ENCODE results near the gene ONECUT3. TPM values are rescaled to one million over a fixed set of nuclear protein-coding genes. Genes with fewer than 3 reads are reported as not detected.

Gene ONECUT3
- total and polyA plus RNA-seq, 2 donors from 2014 or later = not detected

DNA sequence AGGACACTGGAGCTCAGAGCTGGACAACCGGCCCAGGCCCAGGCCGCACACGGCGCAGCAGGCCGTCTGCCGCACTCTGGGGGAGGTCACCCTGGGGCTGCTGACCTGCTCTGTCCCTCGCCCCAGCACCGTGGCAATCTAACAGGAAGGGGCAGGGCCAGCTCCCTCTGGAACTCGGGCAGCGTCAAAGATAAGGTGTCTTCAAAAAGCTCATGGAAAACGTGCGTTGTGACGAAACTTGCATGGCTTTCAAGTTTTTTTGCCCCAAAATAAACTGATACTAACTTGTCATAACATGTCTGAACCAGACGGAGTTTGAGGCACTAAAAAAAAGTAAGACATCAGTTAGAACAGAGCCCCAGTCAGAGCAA lies 70.9 kb downstream of the ONECUT3 start:
- H3K27ac ChIP-seq (ENCODE audit: low read depth in 2 of 2, low read length in 2 of 2) = no peak overlapping the region
- H3K9ac ChIP-seq (ENCODE audit: low read length in 3 of 3) = no peak overlapping the region
- H3K4me1 ChIP-seq (ENCODE audit: control insufficient read depth in 2 of 3, insufficient read depth in 2 of 3, low read depth in 1 of 3, low read length in 3 of 3) = peaks cover 0 to 8% (median 3%) of the 10 kb centered on the region in 3 donors
- H3K27me3 ChIP-seq (ENCODE audit: control insufficient read depth, insufficient read depth, low read length) = no peaks in the 10 kb centered on the region
- no peak for FAIRE-seq
- no peak overlapping the region for H3K4me3 ChIP-seq (ENCODE audit: low read length in 3 of 3)
- H3K36me3 ChIP-seq (ENCODE audit: control insufficient read depth in 2 of 3, insufficient read depth in 3 of 3, low read length in 3 of 3) = peaks cover 0 to 8% (median 5%) of the 10 kb centered on the region in 3 donors
- TF ChIP-seq CTCF (IDR thresholded peaks at IDR 0.05; ENCODE audit: borderline replicate concordance, extremely low read depth, insufficient read depth) = no peak
- no peak for DNase-seq
- intact Hi-C loops (cut with DNase I) = no loop called here
- H3K9me3 ChIP-seq (ENCODE audit: control insufficient read depth in 2 of 3, insufficient read depth in 1 of 3, low read length in 3 of 3) = no peaks in the 10 kb centered on the region

GRCh38 chr19:1825909-1826556 lies 72.7 kb downstream of the ONECUT3 start:
- peak; percentile 90 for TF ChIP-seq CTCF (IDR thresholded peaks at IDR 0.05; ENCODE audit: borderline replicate concordance, extremely low read depth, insufficient read depth)
- Histone ChIP-seq H3K9ac (ENCODE audit: low read length in 3 of 3) (peak overlapping the region in 1 of 3 donors; percentile 61), H3K36me3 (ENCODE audit: control insufficient read depth in 2 of 3, insufficient read depth in 3 of 3, low read length in 3 of 3) (peaks cover 0 to 7% (median 5%) of the 10 kb centered on the region in 3 donors), H3K9me3 (ENCODE audit: control insufficient read depth in 2 of 3, insufficient read depth in 1 of 3, low read length in 3 of 3) (no peaks in the 10 kb centered on the region), H3K27ac (ENCODE audit: low read depth in 2 of 2, low read length in 2 of 2) (peak overlapping the region in 1 of 2 donors; percentile 45), H3K27me3 (ENCODE audit: control insufficient read depth, insufficient read depth, low read length) (no peaks in the 10 kb centered on the region), H3K4me3 (ENCODE audit: low read length in 3 of 3) (peak overlapping the region in 1 of 3 donors; percentile 54), H3K4me1 (ENCODE audit: control insufficient read depth in 2 of 3, insufficient read depth in 2 of 3, low read depth in 1 of 3, low read length in 3 of 3) (peaks cover 0 to 8% (median 3%) of the 10 kb centered on the region in 3 donors)
- intact Hi-C loops (cut with DNase I) = no loop called here
- peak in 4 of 5 donors; percentile 88 to 93 (median 92) for DNase-seq
- no peak for FAIRE-seq

GRCh38 chr19:1826557-1827521 lies 73.5 kb downstream of the ONECUT3 start:
- peak in 4 of 5 donors; percentile 83 to 92 (median 86) for DNase-seq
- Histone ChIP-seq H3K9me3 (ENCODE audit: control insufficient read depth in 2 of 3, insufficient read depth in 1 of 3, low read length in 3 of 3) (no peaks in the 10 kb centered on the region), H3K27ac (ENCODE audit: low read depth in 2 of 2, low read length in 2 of 2) (peak overlapping the region; percentile 45 to 71), H3K9ac (ENCODE audit: low read length in 3 of 3) (peak overlapping the region in 1 of 3 donors; percentile 61), H3K27me3 (ENCODE audit: control insufficient read depth, insufficient read depth, low read length) (no peaks in the 10 kb centered on the region), H3K4me3 (ENCODE audit: low read length in 3 of 3) (peak overlapping the region in 2 of 3 donors; percentile 20 to 54), H3K36me3 (ENCODE audit: control insufficient read depth in 2 of 3, insufficient read depth in 3 of 3, low read length in 3 of 3) (peaks cover 0 to 5% (median 5%) of the 10 kb centered on the region in 3 donors), H3K4me1 (ENCODE audit: control insufficient read depth in 2 of 3, insufficient read depth in 2 of 3, low read depth in 1 of 3, low read length in 3 of 3) (peaks cover 0 to 8% (median 3%) of the 10 kb centered on the region in 3 donors)
- FAIRE-seq = no peak
- TF ChIP-seq CTCF (IDR thresholded peaks at IDR 0.05; ENCODE audit: borderline replicate concordance, extremely low read depth, insufficient read depth) = no peak
- intact Hi-C loops (cut with DNase I) = no loop called here
